HG03039 (cell line): ENCODE data around the gene ROBO3.

Experiments
- ATAC-seq: cut with Tn5 transposase; IDR thresholded peaks from one replicate; pipeline ENCODE4 v1.9.1; 2021; ENCODE audit warnings: mild to moderate bottlenecking, moderate library complexity; ENCODE audit not compliant: unreplicated experiment

The ROBO3 gene

GRCh38 chr11:124841840-124842239 is 23.4 kb upstream of the ROBO3 start:
- no peak for ATAC-seq

GRCh38 chr11:124842305-124842704 is 22.9 kb upstream of the ROBO3 start:
- no peak for ATAC-seq

GRCh38 chr11:124843616-124843910 is 21.7 kb upstream of the ROBO3 start:
- no peak for ATAC-seq

GRCh38 chr11:124844664-124845079 is 20.6 kb upstream of the ROBO3 start:
- ATAC-seq = no peak

GRCh38 chr11:124846070-124846673 is 19.1 kb upstream of the ROBO3 start:
- ATAC-seq = no peak

- no peak for ATAC-seq
Measured at GRCh38 chr11:124859171-124859570, 6.1 kb upstream of the ROBO3 start.

- no peak for ATAC-seq
Measured at GRCh38 chr11:124861670-124862069, 3.6 kb upstream of the ROBO3 start.

- ATAC-seq = no peak
Measured at GRCh38 chr11:124863137-124863825, 2.0 kb upstream of the ROBO3 start.

- no peak for ATAC-seq
Measured at GRCh38 chr11:124863826-124864165, 1.4 kb upstream of the ROBO3 start.

GRCh38 chr11:124864176-124864891 is 898 bp upstream of the ROBO3 start:
- no peak for ATAC-seq

- ATAC-seq = no peak
Measured at GRCh38 chr11:124864892-124865180, 396 bp upstream of the ROBO3 start.

GRCh38 chr11:124865902-124866851 is 945 bp downstream of the ROBO3 start:
- no peak for ATAC-seq

- no peak for ATAC-seq
Measured at GRCh38 chr11:124867700-124868099, 2.5 kb downstream of the ROBO3 start.

GRCh38 chr11:124868331-124869274 is 3.4 kb downstream of the ROBO3 start:
- no peak for ATAC-seq

GRCh38 chr11:124869331-124869730 is 4.1 kb downstream of the ROBO3 start:
- ATAC-seq = no peak

GRCh38 chr11:124869856-124870387 is 4.7 kb downstream of the ROBO3 start:
- no peak for ATAC-seq

- no peak for ATAC-seq
Measured at GRCh38 chr11:124870430-124870829, 5.2 kb downstream of the ROBO3 start.

GRCh38 chr11:124872280-124872679 is 7.0 kb downstream of the ROBO3 start:
- no peak for ATAC-seq

GRCh38 chr11:124872741-124873140 is 7.5 kb downstream of the ROBO3 start:
- ATAC-seq = no peak

GRCh38 chr11:124873951-124874350 is 8.7 kb downstream of the ROBO3 start:
- ATAC-seq = no peak
